Trophoblast cell (in vitro differentiated cells and primary cell): ENCODE measurements around the gene FTL.

Experiments
- DNase-seq, 2 donors: peaks; one replicate each; pipeline ENCODE4 v3.0.0-alpha.2; 2016
- H2AFZ ChIP-seq: 2 replicates; pipeline ENCODE4 v1.6.1; 2013; ENCODE audit warnings: low read length, moderate library complexity, mild to moderate bottlenecking; ENCODE audit not compliant: insufficient read depth, poor library complexity
- H2AK5ac ChIP-seq: 2 replicates; pipeline ENCODE4 v1.6.1; 2013; ENCODE audit warnings: mild to moderate bottlenecking, low read length
- H2BK120ac ChIP-seq: 2 replicates; pipeline ENCODE4 v1.6.1; 2013; ENCODE audit warnings: low read length, mild to moderate bottlenecking, moderate library complexity; ENCODE audit not compliant: insufficient read depth, poor library complexity
- H2BK12ac ChIP-seq: 2 replicates; pipeline ENCODE4 v1.6.1; 2013; ENCODE audit warnings: mild to moderate bottlenecking, low read length, moderate library complexity
- H2BK5ac ChIP-seq: 2 replicates; pipeline ENCODE4 v1.6.1; 2013; ENCODE audit warnings: low read length, low read depth, moderate library complexity, mild to moderate bottlenecking; ENCODE audit not compliant: poor library complexity
- H3K14ac ChIP-seq: 2 replicates; pipeline ENCODE4 v1.6.1; 2013; ENCODE audit warnings: mild to moderate bottlenecking, low read length
- H3K18ac ChIP-seq: 2 replicates; pipeline ENCODE4 v1.6.1; 2013; ENCODE audit warnings: mild to moderate bottlenecking, low read length
- H3K23ac ChIP-seq: 2 replicates; pipeline ENCODE4 v1.6.1; 2013; ENCODE audit warnings: low read length
- H3K27ac ChIP-seq: 2 replicates; pipeline ENCODE4 v1.5.1; 2013; ENCODE audit warnings: low read depth, mild to moderate bottlenecking, inconsistent platforms, low read length, moderate library complexity
- H3K27me3 ChIP-seq: 2 replicates; pipeline ENCODE4 v1.6.1; 2013; ENCODE audit warnings: inconsistent platforms, mild to moderate bottlenecking, low read length, moderate library complexity; ENCODE audit not compliant: insufficient read depth
- H3K36me3 ChIP-seq, 2 experiments: 1 replicate in 1 of 2; 2 replicates in 1 of 2; pipeline ENCODE4 v1.6.1; 2013; ENCODE audit warnings: low read length in 2 of 2, mild to moderate bottlenecking in 2 of 2, moderate library complexity in 1 of 2; ENCODE audit not compliant: insufficient read depth in 2 of 2, control insufficient read depth in 1 of 2
- H3K4ac ChIP-seq: 2 replicates; pipeline ENCODE4 v1.6.1; 2013; ENCODE audit warnings: low read depth, mild to moderate bottlenecking, low read length, moderate library complexity
- H3K4me1 ChIP-seq, 2 experiments: 1 replicate in 1 of 2; 2 replicates in 1 of 2; pipeline ENCODE4 v1.6.1; 2013; ENCODE audit warnings: low read length in 2 of 2, mild to moderate bottlenecking in 2 of 2, moderate library complexity in 1 of 2; ENCODE audit not compliant: insufficient read depth in 2 of 2, control insufficient read depth in 1 of 2
- H3K4me2 ChIP-seq: 2 replicates; pipeline ENCODE4 v1.6.1; 2013; ENCODE audit warnings: inconsistent platforms, mild to moderate bottlenecking, low read length, moderate library complexity
- H3K4me3 ChIP-seq: 2 replicates; pipeline ENCODE4 v1.5.1; 2013; ENCODE audit warnings: mild to moderate bottlenecking, low read depth, low read length, inconsistent platforms
- H3K79me1 ChIP-seq: one replicate; pipeline ENCODE4 v1.6.1; 2013; ENCODE audit warnings: low read length
- H3K79me2 ChIP-seq: 2 replicates; pipeline ENCODE4 v1.6.1; 2013; ENCODE audit warnings: low read length, mild to moderate bottlenecking; ENCODE audit not compliant: control insufficient read depth, insufficient read depth, poor library complexity
- H3K9ac ChIP-seq: 2 replicates; pipeline ENCODE4 v1.6.1; 2013; ENCODE audit warnings: mild to moderate bottlenecking, low read length
- H3K9me3 ChIP-seq: 2 replicates; pipeline ENCODE4 v1.6.1; 2013; ENCODE audit warnings: low read depth, mild to moderate bottlenecking, control low read depth, inconsistent platforms, low read length; ENCODE audit not compliant: insufficient read depth
- H4K12ac ChIP-seq: 2 replicates; pipeline ENCODE4 v1.6.1; 2013; ENCODE audit warnings: low read depth, mild to moderate bottlenecking, low read length, moderate library complexity
- H4K8ac ChIP-seq: 2 replicates; pipeline ENCODE4 v1.6.1; 2013; ENCODE audit warnings: low read depth, mild to moderate bottlenecking, low read length, moderate library complexity
- H4K91ac ChIP-seq: one replicate; pipeline ENCODE4 v1.6.1; 2013; ENCODE audit warnings: low read depth, mild to moderate bottlenecking, low read length, moderate library complexity
- WGBS: extraction: QIAGEN DNeasy Blood & Tissue Kit; methylation state at CpG from one replicate; pipeline ENCODE4 v1.1.7; 2013; ENCODE audit warnings: missing lambda C conversion rate; ENCODE audit not compliant: insufficient read length, insufficient coverage; ENCODE audit errors: extremely low coverage; 5-methylcytosine and 5-hydroxymethylcytosine counted together

FTL gene

GRCh38 chr19:48991011-48991609 is 26.0 kb downstream of the FTL start:
- H3K36me3 ChIP-seq = peaks cover 30 to 34% of the 10 kb centered on the region in 2 experiments
- H3K27me3 ChIP-seq = no peaks in the 10 kb centered on the region
- H3K14ac ChIP-seq = no peak overlapping the region
- H3K4me2 ChIP-seq = no peak overlapping the region
- no peak overlapping the region for H2BK5ac ChIP-seq
- H3K4me1 ChIP-seq = peaks cover 21 to 28% of the 10 kb centered on the region in 2 experiments
- peak overlapping the region; percentile 42 for H3K18ac ChIP-seq
- DNase-seq = no peak
- no CpG with 5 or more reads among the region's 22 CpGs for WGBS
- no peak overlapping the region for H4K8ac ChIP-seq
- H4K91ac ChIP-seq = no peak overlapping the region
- H3K23ac ChIP-seq = no peak overlapping the region
- H3K9ac ChIP-seq = no peak overlapping the region
- peak overlapping the region; percentile 8 for H4K12ac ChIP-seq
- H2BK12ac ChIP-seq = no peak overlapping the region
- peak overlapping the region; percentile 33 for H3K4me3 ChIP-seq
- peaks cover 17% of the 10 kb centered on the region for H3K79me1 ChIP-seq
- peak overlapping the region; percentile 19 for H2AK5ac ChIP-seq
- H2BK120ac ChIP-seq = no peak overlapping the region
- peaks cover 18% of the 10 kb centered on the region for H3K79me2 ChIP-seq
- H3K9me3 ChIP-seq = no peaks in the 10 kb centered on the region
- no peak overlapping the region for H2AFZ ChIP-seq
- peak overlapping the region; percentile 93 for H3K4ac ChIP-seq
- no peak overlapping the region for H3K27ac ChIP-seq

- Histone ChIP-seq H3K27ac (peak overlapping the region; percentile 70), H4K91ac (peak overlapping the region; percentile 70), H2BK12ac (no peak overlapping the region), H3K4ac (peak overlapping the region; percentile 96), H4K8ac (peak overlapping the region; percentile 58), H3K23ac (no peak overlapping the region), H3K9ac (peak overlapping the region; percentile 91), H3K79me1 (peaks cover 17% of the 10 kb centered on the region), H3K9me3 (no peaks in the 10 kb centered on the region), H2AFZ (peak overlapping the region; percentile 13), H2BK120ac (peak overlapping the region; percentile 69), H3K18ac (peak overlapping the region; percentile 81), H3K4me2 (peak overlapping the region; percentile 86), H3K27me3 (no peaks in the 10 kb centered on the region), H3K36me3 (peaks cover 23 to 27% of the 10 kb centered on the region in 2 experiments), H2BK5ac (peak overlapping the region; percentile 73), H4K12ac (peak overlapping the region; percentile 66), H3K4me1 (peaks cover 21 to 28% of the 10 kb centered on the region in 2 experiments), H3K4me3 (peak overlapping the region; percentile 91), H2AK5ac (peak overlapping the region; percentile 32), H3K79me2 (peaks cover 18% of the 10 kb centered on the region), H3K14ac (peak overlapping the region; percentile 80)
- no CpG with 5 or more reads among the region's 8 CpGs for WGBS
- DNase-seq = peak; percentile 86
Observed at GRCh38 chr19:48991873-48992580, 26.9 kb downstream of the FTL start.

- Histone ChIP-seq H3K27ac (peak overlapping the region; percentile 70), H3K23ac (peak overlapping the region; percentile 50), H3K14ac (peak overlapping the region; percentile 80), H3K18ac (peak overlapping the region; percentile 54), H3K79me2 (peaks cover 18% of the 10 kb centered on the region), H4K91ac (peak overlapping the region; percentile 40), H3K9me3 (no peaks in the 10 kb centered on the region), H2AFZ (peak overlapping the region; percentile 13), H2AK5ac (peak overlapping the region; percentile 49), H4K8ac (peak overlapping the region; percentile 58), H3K9ac (peak overlapping the region; percentile 91), H3K4me2 (peak overlapping the region; percentile 86), H2BK12ac (peak overlapping the region; percentile 4), H3K27me3 (no peaks in the 10 kb centered on the region), H2BK120ac (peak overlapping the region; percentile 69), H3K79me1 (peaks cover 17% of the 10 kb centered on the region), H3K4me3 (peak overlapping the region; percentile 91), H3K4me1 (peaks cover 21 to 28% of the 10 kb centered on the region in 2 experiments), H4K12ac (peak overlapping the region; percentile 49), H2BK5ac (peak overlapping the region; percentile 73), H3K36me3 (peaks cover 20 to 24% of the 10 kb centered on the region in 2 experiments), H3K4ac (peak overlapping the region; percentile 96)
- no peak for DNase-seq
- WGBS = no CpG with 5 or more reads among the region's 20 CpGs
Observed at GRCh38 chr19:48992581-48993174, 27.6 kb downstream of the FTL start.

- Histone ChIP-seq H3K79me2 (peaks cover 18% of the 10 kb centered on the region), H2BK5ac (peak within 1 kb of the TSS; percentile 73), H3K27me3 (no peaks in the 10 kb centered on the region), H4K8ac (peak within 1 kb of the TSS; percentile 87), H3K27ac (peak within 1 kb of the TSS; percentile 70), H3K4me1 (peaks cover 21 to 28% of the 10 kb centered on the region in 2 experiments), H2BK120ac (peak within 1 kb of the TSS; percentile 69), H3K23ac (peak within 1 kb of the TSS; percentile 50), H2BK12ac (peak within 1 kb of the TSS; percentile 4), H4K12ac (peak within 1 kb of the TSS; percentile 68), H3K4me2 (peak within 1 kb of the TSS; percentile 86), H3K9me3 (no peaks in the 10 kb centered on the region), H3K36me3 (peaks cover 14 to 19% of the 10 kb centered on the region in 2 experiments), H2AFZ (peak within 1 kb of the TSS; percentile 58), H3K9ac (peak within 1 kb of the TSS; percentile 91), H3K14ac (peak within 1 kb of the TSS; percentile 80), H3K4me3 (peak within 1 kb of the TSS; percentile 91), H2AK5ac (peak within 1 kb of the TSS; percentile 49), H3K4ac (peak within 1 kb of the TSS; percentile 96), H3K79me1 (peaks cover 17% of the 10 kb centered on the region), H3K18ac (peak within 1 kb of the TSS; percentile 64), H4K91ac (peak within 1 kb of the TSS; percentile 80)
- no CpG with 5 or more reads among the region's 56 CpGs for WGBS
- peak; percentile 100 for DNase-seq
Observed at GRCh38 chr19:48993175-48994034, 28.3 kb downstream of the FTL start, which contains the start of the genes GYS1 and RUVBL2. Gene GYS1, minus strand, starts transcription at chr19:48993309. Its CDS starts 197 bp downstream, at chr19:48993112. Gene RUVBL2, plus strand, starts transcription at chr19:48993887. Its CDS starts 25 bp downstream, at chr19:48993912.
